GM21381 (cell line): ENCODE data around the gene BMPER.

ENCODE experiments used
- ATAC-seq: cut with Tn5 transposase; IDR thresholded peaks from one replicate; pipeline ENCODE4 v1.9.1; 2021; ENCODE audit warnings: mild to moderate bottlenecking, moderate library complexity; ENCODE audit not compliant: unreplicated experiment

The BMPER gene

DNA sequence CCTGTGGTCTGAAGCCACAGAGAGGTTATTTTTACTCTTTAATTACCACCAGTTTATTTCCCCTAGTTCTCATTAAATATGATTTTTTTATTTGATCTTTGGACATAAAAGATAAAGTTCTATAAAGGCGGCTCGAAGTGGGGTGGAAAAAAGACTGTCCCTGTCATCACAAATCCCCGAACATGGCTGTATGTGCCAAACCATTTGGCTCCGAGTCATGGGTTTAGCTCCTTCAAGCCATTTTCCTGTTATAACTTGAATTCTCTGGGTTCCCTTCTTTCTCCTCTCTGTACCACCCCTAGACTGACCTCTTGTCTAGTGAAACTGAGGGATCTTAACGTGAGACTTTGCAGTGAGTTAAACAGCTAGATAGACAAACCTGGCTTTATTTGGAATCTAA lies 181.6 kb downstream of the BMPER start:
- ATAC-seq = no peak

DNA sequence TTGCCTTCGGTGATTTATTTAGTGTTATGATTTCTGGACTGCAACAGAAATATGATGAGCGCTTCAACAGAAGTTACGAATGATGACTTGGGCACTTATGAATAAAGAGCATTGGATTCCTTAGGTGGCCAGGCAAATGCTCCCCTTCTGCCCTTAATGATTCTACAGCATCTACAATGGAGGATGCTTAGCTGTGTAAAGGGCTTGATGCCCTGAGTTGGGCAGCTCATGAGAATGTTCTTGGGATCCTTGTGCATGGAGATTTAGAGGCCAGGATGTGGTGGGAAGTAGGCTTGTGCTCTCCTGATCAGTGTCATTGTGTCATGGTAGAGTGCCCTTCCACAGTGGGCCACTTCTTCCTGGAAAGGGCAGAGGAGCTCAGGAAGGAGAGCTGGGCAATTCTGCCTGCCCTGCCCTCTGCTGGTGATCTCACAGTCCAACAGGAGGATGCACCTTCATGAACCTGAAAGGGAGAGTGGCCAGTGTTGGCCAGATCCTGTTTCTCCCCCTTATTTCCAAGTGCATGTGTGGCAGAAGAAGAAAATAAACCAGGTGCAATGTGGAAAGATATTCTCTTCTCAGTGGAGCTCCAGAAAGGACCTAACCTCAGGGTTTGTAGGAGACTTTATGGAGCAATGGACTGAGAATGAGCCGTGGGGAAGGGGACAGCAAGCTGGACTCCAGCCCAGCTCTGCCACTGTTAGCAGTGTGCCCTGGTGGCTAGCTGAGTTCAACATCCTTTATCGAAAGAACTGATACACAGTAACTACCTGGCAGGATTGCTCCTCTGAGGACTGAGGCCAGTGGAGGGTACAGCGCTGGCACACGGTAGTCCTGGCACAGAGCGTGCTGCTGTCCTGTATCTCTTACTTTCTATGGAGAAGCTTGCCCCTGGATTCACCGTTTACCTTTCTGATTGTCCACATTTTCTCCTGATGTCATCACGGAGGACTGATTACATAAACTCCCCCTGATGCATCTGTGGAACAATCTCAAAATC lies 182.9 kb downstream of the BMPER start:
- no peak for ATAC-seq

DNA sequence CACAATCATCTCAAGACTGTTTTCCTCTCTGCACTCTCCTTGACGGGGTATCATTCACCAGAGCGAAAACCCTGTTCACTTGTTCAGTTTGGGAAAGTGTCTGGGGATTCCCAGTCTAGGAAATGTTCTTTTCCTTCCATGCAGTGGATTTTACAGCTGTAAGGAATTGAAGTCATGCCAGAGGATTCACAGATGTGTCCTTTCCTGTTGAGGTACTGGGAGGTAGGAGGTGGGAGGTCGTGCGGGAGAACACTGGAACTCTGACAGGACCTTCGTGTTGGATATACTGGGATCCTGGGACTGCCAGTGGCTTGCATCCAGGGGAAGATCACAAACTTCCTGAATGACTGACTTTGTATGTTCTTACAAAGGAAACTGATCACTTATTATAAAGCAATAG lies 185.5 kb downstream of the BMPER start:
- no peak for ATAC-seq

DNA sequence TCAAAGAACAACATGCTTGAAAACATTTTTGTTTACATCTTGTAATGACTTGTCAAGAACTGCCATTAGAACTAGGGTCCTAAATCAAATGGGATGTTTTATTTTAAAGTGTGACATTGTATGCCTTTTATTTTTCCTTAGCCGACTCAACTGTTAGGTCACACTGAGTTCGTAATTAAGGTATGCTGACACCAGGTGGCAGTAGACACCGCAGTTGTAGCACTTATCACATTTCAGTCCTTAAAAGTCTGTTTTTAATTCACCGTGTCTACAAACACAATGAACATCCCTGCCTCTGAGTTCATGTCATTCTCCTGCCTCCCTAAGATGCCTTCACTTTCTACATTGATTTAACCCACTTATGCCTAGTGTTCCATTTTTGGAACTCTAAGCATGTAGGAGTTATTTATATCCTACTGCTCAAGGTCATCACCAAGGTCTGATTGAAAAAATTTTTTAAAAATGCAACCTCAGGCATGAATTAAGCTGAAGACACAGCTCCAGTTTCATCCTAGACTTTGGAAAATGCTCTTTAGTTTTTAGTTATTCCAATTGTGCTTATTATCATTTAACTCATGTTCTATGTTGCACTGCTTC lies 186.1 kb downstream of the BMPER start:
- no peak for ATAC-seq

DNA sequence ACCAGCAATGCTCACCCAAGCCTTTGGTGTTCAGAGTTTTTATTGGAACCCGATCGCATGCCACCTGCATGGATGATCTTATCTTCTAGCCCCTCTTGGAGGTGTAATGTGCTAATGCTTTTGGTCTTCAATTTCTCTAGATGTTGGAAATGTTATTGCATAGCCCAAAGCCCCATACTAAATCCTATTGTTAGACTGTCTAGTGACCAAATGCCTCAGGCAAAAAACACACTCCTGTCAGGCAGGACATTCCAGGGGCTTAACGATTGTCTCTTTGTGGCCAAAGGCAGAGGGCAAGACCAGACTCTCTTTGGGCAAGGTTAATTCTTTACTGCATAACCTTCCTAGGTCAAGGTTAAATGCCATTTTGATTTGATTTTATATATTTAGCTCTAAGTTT lies 187.9 kb downstream of the BMPER start:
- ATAC-seq = no peak

DNA sequence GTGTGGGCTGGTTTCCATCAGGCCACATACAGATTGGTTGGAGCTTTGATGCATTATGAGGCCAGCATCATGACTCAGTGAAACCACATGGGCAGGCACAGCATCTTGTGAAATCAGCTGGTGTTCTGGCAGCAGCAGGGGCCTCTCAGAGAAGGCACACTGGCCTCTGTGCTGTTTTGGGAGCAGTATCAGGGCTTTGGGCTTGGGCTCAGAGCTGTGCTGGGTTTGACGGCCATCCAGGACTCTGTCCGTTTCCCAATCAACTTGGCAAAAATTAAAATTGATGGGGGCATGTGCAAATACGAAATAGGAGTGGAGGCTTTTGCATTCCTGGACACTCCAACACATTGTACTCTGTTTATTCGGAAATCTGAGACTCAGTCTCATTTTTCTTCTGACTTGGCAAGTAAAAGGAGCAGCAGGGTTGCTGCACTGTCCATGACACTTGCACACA lies 190.9 kb downstream of the BMPER start:
- no peak for ATAC-seq

DNA sequence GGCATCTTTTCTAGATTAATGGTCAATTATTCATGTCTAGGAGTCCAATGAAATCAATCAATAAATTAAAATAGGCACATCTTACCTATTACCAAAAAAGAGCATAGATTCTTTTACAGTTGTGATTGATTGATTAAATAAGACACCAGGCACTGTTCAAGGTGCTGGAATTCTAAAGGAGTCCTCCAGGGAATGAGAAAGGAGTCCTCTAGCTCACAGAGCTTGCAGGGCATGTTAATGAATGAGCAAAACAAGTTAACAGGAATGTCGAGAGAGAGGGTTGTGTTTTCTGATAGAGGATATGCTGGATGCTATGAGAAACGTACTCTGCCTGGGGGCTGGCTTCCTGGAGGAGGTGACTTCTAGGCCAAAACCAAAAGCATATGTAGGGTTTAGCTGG lies 191.4 kb downstream of the BMPER start:
- ATAC-seq = no peak

DNA sequence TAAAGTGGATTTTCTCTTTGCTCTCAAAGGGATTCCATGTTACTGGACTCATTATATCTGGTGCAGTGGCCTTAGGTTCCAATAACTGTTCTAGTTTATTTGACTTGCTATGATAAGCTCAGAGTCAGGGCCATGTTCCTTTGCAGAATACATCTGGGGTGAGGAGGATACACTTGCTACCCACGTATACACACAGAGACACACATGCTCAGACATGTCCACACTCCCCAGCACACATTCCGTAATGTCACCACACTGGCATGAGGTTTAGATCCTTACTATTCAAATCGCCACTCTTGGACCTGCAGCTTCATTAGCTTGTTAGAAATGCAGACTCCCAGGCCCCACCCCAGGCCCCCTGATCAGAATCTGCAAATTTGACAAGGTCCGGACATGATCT lies 195.3 kb downstream of the BMPER start:
- no peak for ATAC-seq

DNA sequence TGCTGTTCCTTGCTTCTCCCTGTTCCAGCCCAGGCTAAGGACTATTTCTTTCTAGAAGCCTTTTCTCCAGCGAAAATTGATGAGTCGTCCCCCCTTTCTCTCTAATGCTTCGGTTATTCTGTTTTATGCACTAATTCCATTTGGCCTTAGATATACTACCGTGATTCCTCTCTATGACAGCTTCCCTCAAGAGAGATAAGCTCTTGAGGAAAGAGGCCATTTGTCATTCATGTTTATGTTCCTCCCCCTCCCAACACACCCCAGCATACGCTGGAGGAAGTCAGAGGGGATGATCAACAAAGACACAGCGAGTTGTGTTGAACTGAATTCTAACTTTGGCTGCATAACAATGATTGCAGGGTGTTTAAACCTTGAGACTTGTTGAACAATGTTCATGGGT lies 198.8 kb downstream of the BMPER start:
- no peak for ATAC-seq

DNA sequence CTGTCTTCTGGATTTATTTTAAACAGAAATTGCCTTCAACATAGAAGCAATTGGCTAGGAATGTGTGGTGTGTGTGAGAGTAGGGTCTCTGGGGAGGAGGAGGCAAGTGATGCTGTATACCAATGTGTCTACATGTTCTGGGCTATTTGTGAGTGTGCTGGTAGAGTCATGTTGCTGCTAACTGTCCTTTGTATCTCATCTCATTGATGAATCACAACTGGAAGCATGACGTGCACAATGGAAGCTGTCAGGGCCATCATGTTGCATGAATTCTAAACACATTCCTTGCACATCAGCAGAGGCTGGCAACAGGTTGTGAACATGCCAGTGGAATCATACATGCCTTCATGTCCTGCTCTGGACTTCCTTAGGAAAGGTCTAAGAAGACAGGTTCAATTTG lies 199.7 kb downstream of the BMPER start:
- no peak for ATAC-seq

DNA sequence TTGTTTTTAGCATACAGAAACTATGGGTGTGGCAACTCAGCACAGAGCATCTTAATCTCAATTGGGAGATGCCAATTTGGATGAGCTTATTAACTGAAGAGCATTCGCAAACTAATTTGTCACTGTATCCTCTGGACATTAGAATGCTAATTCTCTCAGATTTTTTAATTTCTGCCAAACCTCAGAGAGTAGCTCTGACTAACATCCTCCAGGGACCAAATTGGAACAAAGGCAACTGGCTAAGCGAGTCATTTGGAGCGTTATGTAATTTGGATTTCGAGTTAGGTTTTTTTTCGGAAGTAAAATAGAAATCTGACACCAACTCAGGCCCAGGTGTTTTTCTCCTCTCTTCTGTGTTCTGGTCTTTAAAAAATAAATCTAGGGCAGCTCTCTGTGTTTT lies 201.9 kb downstream of the BMPER start:
- ATAC-seq = no peak

DNA sequence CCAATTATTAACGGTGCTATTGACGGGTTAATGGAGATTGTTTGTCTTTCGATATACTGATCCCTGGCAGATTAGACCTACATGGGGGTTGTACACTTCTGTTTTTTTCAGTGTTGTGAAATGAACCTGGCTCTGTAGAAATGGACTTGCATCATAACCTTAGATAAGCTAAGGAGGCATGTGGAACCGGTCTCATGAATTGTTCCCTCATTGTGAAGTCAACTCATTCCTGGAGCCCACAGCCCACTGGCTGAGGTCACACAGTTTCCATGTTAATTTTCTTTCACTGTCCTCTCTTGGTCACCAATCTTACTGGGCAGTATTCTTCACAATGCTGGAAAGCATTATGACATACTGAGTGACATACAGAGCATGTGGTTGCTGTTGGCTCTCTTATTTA lies 202.8 kb downstream of the BMPER start:
- ATAC-seq = no peak

DNA sequence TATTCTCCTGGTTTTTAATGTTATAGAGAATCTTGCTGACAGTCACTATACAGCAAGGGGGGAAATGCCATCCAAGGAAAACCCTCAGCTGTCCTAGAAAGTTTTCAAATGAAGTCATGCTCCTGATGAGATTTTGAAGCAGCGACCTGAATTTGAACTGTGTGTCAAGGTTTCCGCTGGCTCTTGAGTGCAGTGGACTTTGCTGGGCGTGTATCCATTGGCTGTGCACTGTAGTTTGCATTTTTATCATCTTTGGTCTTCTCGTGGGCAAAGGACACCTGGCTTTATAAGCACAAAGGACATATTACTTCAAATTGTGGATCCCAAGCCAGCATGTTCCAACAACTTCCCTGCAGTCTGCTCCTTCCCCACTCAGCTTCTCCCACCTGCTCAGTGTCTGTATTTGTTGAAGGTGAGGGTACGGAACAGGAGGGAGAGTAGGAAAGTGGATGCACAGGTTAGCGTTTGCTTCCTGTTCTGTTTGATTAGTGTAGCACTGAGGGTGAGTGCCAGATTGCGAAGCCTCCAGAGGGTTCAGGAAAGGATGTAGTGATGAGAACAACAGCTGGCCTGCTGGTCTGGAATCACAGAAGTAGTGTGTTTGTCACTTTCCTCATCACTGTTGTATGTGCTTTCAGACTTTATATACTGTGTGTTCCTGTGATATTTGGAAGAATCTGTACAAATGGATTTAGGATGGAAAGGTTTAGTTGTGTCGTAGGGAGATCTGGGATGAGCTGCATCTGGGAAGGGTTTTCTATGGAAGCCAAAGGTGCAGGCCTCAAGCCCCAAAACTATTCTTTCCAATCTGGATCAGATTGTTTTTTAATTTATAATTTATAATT lies 204.8 kb downstream of the BMPER start:
- no peak for ATAC-seq

DNA sequence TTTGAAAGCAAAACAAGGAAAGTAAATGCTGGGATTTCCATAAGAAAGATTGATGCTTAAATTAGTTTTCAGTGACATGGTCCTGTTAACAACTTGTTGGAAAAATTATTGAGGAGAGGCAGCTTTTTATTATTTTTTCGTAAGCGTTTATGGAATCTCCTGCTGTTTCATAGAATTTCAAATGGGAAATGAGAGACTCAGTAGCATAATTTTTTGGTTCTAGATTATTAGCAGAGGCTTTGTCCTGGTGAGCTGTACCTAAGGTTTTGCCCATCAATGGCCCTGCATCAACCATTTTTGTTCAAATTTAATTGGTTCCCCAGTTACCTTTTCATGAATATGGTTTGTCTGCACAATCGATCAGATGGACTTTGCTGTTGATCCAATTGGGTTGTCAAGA lies 205.7 kb downstream of the BMPER start:
- ATAC-seq = no peak

DNA sequence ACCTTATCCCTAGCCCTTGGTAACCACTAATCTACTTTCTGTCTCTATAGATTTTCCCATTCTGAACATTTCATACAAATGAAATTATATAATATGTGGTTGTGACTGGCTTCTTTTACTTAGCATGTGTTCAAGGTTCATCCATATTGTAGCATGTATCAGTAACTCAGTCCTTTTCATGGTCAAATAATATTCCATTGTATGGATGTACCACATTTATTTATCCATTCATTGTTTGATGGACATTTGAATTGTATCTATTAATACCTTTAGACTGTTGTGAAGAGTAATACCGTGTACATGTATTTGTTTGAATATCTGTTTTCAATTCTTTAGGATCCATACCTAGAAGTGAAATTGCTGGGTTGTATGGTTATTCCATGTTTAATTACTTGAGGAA lies 210.2 kb downstream of the BMPER start:
- ATAC-seq = no peak

DNA sequence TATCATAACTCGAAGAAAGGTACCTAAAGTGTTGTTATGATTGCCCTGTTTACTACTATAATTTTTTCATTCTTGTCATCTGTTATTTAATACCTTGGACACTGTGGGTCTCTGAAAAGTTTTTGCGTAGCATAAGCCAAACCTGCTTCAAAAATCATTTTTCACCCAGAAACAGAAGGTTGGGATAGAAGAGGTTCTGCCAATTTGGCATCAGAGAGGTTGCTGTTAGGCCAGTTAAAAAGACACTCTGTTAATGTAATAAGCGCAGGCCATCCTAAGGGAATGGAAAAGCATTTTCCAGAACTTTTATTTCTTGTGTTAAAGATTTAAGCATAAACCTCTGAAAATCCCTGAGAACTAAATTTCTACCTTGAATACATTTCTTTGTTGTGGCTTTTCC lies 212.2 kb downstream of the BMPER start:
- ATAC-seq = no peak

DNA sequence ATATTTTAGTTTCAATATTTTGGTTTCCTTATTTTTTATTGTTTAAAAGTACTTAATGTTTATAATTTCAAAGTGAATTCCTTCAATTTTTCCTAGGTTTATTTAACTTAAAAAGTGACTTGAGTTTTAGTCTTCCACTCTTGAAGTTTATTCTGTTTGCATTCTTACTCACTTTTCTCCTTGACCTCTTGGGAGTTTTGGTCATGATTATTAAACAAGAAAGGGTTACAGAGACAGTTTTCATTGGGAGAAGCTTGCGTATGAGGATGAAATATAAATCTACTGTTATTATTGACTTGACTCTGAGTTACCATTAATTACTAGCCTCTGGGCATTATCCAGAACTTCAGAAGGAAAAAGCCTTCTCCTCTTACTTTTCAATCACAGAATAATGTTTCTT lies 216.0 kb downstream of the BMPER start:
- no peak for ATAC-seq

DNA sequence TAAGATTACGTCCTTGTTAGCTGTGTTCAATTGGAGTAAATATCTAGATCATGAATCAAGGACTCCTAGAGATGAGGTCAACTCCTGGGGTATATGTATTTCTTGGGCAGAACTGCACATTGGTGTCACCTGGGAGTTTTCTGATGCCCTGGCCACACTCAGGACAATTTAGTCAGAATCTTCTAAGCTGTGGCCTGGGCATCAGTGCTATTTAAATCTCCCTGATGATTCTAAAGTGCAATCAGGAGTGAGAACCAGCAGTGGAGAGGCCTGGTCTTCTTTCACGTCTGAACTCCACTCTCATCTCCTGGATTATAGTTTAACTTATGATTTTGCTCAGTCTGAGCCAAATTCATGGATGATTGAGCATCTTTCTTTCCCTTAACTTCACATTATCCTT lies 218.0 kb downstream of the BMPER start:
- ATAC-seq = no peak

DNA sequence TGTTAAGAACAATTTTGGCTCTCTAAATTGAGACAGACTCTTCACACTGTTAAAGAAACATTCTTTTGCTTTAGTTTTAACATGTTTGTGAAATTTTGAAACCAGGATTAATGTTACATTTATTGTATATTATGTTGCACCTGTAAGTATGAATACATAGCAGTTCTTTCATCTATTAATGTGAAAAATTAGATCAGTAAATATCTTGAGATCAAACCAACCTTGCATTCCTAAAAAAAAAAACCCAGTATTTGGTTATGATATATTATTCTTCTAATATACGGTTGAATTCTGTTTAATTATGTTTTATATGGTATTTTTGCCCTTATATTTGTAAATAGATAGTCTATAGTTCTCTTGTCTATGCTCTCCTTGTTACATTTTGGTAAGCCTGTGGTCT lies 219.4 kb downstream of the BMPER start:
- ATAC-seq = no peak

DNA sequence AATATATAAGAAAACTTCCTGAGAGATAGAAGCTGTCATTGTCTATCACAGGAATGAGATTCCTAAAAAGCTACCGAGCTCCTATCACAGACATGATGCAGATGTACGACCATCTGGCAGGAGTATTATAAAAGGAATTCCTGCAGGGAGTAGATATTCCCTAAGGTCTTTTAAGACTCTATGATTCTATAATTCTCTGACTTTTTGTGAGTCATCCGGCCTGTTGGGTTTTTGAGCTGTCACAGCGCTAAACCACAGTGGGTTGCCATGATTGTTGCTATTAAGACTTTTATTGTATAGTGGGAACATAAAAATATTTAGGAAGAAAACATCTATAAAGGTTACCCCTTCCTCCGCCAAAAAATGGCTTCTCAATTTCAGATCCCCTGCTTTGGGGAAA lies 223.4 kb downstream of the BMPER start:
- no peak for ATAC-seq

DNA sequence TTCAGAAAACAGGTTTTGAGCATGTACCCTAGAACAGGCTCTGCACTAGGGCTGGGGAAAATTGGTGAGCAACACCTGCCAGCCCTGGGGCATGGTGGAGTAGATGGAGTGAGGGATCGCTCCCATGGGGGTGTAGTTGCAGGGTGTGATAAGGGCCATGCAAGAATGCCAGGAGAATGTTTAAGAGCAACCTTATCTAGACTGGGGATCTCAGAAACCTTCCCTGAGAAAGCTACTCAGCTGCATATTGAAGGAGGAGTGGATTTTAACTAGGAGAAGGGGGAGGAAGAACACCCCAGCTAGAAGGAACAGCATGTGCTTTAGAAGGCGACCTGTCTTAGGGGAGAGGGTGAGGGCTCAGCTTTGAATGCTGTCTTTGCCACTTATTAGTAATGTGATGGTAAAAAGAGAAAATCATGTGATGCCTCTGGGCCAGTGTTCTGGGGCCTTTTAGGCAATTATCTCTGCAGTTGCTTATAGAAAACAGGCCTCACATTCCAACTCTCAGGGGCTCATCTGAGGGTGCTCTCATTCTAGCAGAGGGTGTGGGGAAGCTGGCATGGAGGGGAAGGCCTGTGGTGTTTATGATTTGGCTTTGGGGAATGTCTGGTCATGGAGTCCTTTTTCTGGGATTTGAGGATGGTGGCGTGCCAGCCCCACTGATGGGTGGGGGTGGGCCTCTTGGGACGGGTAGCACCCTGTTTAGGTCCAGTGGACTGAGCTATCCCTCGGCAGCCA lies 225.4 kb downstream of the BMPER start:
- ATAC-seq = no peak
